NT2/D1 (cell line): ENCODE measurements around the gene NAALADL2.

Source experiments
- YY1 ChIP-seq: IDR thresholded peaks from 2 replicates; pipeline ENCODE4 v1.6.1; 2011; ENCODE audit not compliant: insufficient read length, insufficient read depth
- ZNF274 ChIP-seq: IDR thresholded peaks from 2 replicates; pipeline ENCODE4 v1.6.1; 2011; ENCODE audit warnings: mild to moderate bottlenecking, low read depth, low read length

DNA sequence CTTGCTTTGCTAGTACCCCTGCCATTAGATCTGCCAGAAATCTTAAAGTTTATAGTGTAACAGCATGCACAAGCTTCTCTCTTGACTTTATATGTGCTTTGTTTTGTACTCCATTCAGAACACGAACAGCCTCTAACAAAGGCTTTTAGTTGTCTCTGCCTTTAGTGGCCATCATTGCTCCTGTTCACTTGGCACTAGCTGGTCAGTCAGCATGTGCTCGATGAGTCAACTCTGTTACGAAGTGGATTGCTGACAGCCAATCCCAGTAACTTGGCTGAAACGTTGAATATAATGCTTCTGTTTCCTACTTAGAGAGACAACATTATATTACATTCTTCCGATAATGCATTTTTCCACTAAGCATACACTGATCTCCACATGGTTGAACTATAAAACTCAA lies 349.2 kb downstream of the NAALADL2 start:
- no peak for TF ChIP-seq ZNF274
- no peak for TF ChIP-seq YY1
